HG02642 (cell line): ENCODE data around the gene SCN4A.

Experiments used
- ATAC-seq: cut with Tn5 transposase; IDR thresholded peaks from one replicate; pipeline ENCODE4 v1.9.1; 2021; ENCODE audit warnings: mild to moderate bottlenecking; ENCODE audit not compliant: unreplicated experiment, poor library complexity

SCN4A gene

GRCh38 chr17:64002658-64003525, 30.2 kb upstream of the SCN4A start:
- ATAC-seq, result no peak

- no peak for ATAC-seq
Measured at GRCh38 chr17:64001763-64002529, 29.2 kb upstream of the SCN4A start.

- no peak for ATAC-seq
Measured at GRCh38 chr17:64001091-64001579, 28.4 kb upstream of the SCN4A start.

GRCh38 chr17:63999680-64000531, 27.2 kb upstream of the SCN4A start:
- ATAC-seq, result no peak

GRCh38 chr17:63998721-63999679, 26.3 kb upstream of the SCN4A start:
- ATAC-seq, result no peak

- peak; percentile 72 for ATAC-seq
Measured at GRCh38 chr17:63998050-63998720, 25.5 kb upstream of the SCN4A start, which contains the start of gene PRR29. TSS of gene PRR29 (plus strand) at chr17:63998351. CDS start at chr17:63998365, 14 bp downstream.

- ATAC-seq, result no peak
Measured at GRCh38 chr17:63997341-63998048, 24.8 kb upstream of the SCN4A start.

GRCh38 chr17:63996430-63997182, 23.9 kb upstream of the SCN4A start:
- no peak for ATAC-seq

GRCh38 chr17:63995626-63996025, 22.9 kb upstream of the SCN4A start:
- no peak for ATAC-seq

GRCh38 chr17:63993368-63993985, 20.8 kb upstream of the SCN4A start:
- no peak for ATAC-seq

GRCh38 chr17:63991611-63992010, 18.9 kb upstream of the SCN4A start:
- no peak for ATAC-seq

GRCh38 chr17:63989622-63990345, 17.1 kb upstream of the SCN4A start:
- ATAC-seq, result no peak

GRCh38 chr17:63988741-63989621, 16.3 kb upstream of the SCN4A start:
- ATAC-seq, result no peak

- ATAC-seq, result no peak
Measured at GRCh38 chr17:63988127-63988478, 15.4 kb upstream of the SCN4A start.
